GM19467 (cell line): ENCODE data around the gene TEF.
"Not testable (repeated sequence)": the region's sequence is repeated elsewhere in the genome, so short reads cannot be mapped to it uniquely, and the experiment has no call there.

ENCODE experiments used
- ATAC-seq: cut with Tn5 transposase; IDR thresholded peaks from one replicate; pipeline ENCODE4 v1.9.1; 2021; ENCODE audit warnings: mild to moderate bottlenecking, moderate library complexity; ENCODE audit not compliant: unreplicated experiment

The TEF gene

DNA sequence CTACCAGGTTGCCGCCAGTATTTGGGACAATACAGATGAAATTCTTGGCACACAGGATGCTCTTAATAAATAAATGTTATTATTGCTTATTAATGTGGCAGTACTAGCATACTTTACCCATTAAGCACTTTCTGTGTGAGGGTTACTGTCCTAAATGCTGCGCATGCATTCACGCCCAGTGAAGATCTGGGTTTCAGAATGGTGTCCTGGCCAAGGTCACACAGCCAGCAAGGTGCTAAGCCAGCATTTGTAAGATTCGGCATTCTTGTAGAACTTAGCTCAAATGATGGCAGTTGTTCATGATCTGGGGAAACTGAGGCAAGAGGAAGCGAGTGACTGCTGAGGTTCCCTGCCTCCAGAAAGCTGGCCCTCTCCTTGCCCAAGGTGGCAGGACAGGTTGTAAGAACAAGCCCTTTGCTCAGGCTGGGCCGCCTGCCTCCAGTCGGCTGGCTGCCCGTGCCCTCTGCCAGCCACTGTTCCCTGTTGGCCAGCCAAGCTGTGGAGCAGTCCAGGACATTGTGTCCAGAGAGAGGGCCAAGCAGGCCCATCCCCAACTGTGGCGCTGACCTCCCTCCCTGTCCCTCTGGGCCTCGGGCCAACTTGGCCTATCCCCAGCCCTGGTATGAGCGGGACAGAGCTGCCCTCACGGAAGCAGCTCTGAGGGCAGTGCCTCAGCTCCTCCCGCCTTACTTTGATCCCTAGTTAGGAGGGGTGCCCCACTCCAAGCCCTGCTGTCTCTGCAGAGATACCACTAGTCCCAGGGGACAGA, 36.1 kb downstream of the TEF start:
- no peak for ATAC-seq

DNA sequence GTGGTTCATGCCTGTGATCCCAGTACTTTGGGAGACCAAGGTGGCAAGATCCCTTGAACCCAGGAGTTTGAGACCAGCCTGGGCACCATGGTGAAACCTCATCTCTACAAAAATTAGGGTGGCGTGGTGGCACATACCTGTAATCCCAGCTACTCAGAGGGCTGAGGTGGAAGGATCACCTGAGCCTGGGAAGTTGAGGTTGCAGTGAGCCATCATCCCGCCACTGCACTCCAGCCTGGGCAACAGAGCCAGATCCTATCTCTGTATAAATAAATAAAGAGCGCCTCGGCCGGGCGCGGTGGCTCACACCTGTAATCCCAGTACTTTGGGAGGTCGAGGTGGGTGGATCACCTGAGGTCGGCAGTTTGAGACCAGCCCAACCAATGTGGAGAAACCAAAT, 37.0 kb downstream of the TEF start:
- ATAC-seq: no peak

DNA sequence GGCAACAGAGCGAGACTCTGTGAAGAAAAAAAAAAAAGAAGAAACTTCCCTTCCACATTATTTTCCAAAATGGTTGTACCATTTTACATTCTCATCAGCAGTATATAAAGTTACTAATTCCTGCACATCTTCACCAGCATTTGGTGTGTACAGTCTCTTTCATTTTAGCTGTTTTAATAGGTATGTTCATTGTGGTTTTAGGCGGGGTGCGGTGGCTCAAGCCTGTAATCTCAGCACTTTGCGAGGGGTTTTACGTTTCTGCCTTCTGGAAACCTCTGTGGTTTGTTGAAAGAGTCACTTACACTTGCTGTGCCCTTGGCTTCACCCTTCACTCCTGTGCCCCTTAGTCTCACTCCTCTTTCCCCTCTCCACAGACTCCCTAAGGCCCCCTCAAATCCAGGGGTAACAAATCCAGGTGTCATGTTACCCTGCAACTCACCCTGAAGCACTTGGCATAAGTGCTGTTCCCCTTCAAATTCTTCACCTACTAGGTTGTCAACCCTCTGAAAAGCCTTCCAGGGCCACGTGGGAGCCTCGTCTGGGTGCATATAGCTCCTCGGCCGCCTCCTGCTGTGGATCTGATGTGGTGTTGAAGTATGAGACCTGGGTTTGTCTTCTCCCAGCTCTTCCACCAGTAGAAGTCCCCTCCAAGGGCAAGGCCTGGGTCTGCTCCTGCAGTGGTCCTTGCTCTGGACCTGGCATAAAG, 44.1 kb downstream of the TEF start:
- no peak for ATAC-seq

DNA sequence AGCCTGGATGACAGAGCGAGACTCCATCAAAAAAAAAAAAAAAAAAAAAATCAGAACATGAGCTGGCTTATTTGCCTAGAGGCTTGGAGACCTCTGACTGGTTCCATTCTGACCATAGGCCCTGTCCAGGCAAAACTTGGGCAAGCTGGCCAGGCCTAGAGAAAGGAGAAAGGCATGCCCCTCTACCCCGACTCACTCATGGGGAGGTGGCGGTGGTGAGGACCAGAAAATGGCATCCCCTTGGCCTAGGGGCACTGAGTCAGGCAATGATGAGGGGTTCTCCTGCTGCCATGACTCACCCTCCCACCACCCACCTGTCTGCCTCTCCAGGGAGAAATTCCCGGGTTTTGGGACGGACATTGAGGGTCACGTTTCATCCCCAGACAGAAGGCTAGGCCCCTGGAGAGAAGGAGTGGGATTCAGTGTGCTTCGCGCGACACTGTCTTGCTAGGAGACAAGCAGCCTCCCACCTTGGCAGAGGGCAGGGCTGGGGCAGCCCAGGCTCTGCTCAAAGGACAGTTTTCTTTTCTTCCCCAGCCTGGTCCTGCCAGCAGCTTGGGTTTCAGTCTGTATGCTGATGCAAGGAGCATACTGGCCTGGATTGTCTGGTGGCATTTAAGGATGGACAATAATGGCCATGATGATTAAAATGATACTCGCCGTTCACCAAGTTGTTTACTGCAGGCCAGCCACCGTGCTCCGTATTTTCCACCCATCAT, 47.6 kb downstream of the TEF start:
- no peak for ATAC-seq

DNA sequence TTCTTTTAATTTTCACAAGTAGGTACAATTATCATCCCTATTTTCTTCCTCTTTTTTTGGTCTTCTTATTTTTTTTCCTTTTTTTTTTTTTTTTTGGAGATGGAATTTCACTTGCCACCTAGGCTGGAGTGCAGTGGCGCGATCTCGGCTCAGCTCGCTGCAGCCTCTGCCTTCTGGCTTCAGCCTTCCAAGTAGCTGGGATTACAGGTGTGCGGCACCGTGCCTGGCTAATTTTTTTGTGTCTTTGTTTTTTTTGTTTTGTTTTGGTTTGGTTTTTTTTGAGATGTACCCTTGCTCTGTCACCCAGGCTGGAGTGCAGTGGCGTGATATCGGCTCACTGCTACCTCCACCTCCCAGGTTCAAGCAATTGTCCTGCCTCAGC, 48.2 kb downstream of the TEF start:
- ATAC-seq: no peak

DNA sequence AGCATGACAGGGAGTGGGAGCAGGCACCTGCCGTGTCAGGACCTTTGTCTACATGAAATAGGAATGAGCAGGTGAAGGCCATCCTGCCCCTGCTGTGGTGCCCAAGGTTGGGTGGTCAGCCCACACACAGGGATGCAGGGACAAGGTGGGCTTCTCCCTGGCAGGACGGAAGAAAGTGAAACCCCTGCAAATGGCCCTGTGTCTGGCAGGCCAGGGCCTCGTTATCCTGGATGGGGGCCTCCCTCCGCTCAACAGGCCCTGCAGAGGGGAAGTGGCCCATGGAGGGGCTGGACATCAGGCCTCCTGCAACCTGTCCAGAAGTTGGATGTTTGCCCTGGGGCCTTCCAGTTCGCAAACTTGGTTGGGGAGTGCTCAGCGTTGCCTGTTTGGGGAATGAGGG, 49.9 kb downstream of the TEF start:
- ATAC-seq: no peak

DNA sequence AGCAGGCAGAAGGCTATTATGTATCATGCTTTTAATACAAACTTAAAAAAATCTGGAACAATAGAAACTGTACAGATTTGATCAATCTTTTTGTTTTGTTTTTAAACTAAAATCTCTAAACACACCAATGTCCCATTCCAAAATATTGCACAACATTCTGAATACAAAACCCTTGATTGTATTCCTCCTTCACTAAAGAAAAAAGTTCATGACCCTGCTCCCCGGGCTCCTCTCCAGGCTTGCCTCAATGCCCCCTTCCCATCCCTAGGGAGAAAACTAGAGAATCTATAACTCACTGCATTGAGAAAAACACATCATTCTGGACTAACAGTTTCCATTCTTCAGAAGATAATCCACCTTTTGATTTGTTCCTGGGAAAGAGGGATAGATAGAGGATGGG, 51.7 kb downstream of the TEF start:
- not testable (repeated sequence) for ATAC-seq

DNA sequence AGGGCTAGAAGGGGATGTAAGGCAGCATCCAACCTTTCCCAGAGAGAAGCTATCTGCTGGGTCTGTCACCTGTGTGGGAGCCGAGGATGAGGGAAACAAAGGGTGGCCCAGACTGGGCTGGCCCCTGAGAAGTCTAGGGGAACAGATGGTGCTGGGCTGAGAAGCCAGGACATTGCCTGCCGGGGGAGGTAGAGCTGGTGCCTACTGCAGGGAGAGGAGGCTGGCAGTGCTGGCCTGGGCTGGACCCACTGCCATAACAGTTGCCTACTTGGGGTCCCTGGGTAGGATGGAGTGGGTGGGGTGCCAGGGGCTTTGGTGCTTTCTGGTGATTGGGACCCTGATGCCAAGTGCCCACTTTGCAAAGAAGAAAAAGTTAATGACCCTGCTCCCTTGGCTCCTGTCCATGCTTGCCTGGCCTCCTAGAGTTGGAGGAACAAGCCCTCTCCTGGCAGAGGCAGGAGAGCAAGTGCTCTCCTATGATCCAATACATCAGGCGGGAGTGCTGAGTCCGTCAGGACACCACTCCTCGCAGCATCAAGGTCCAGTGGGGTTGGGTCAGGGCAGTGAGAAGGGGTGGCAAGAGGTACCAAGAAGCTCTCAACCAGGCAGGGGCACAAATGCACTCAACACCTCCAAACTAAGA, 52.7 kb downstream of the TEF start:
- not testable (repeated sequence) for ATAC-seq

DNA sequence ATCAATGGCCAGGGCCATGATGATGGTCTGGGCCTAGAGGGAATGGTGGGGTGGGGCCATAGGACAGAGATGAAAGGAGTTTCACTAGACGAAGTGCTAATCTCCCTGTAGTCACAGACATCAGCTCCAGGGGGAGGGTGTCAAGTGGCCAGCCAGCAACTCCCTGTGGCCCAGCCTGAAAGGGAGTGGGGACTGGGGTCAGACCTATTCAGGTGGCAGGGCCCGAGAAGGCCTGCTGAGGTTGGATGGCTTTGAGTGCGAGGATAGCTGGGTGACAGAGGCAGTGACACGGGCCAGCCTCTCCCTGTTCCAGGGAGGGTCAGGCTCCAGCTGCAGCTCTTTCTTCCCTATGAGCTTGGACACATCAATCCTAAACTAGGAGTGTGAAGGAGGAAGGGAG, 53.8 kb downstream of the TEF start:
- no peak for ATAC-seq

DNA sequence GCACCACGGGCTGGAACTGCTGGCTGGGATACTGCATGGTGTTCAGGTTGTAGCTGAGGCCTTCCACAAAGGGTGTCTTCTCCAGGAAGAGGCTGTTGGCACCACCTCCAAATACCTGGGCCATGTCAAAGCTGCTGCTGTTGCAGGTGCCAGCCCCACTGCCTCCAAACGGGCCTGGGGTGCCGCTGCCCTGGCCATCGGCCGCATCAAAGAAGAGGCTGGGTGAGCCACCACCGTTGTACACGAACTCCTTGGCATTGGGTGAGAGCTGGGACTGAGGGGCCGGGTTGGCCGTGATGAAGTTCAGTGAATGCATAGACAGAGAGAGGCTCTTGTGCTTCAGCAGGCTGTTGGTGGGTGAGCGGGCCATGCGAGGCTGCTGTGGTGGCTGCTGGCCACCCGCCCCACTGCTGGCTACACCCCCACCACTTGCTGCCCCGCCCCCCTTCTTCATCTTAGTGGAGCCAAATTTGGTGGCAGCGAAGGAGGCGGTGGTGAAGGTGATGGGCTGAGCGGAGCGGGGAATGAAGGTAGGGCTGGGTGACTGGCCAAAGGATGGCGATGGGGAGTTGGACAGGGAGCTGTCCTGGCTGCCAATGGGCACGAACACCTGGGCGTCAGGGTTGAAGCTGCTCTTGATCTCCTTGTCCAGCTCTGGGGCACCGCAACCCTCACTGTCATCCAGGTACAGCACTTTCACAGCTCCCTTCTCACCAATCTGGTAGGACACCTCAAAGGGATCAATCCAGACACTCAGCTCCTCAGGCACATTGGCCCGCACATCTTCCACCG, 54.8 kb downstream of the TEF start:
- no peak for ATAC-seq

DNA sequence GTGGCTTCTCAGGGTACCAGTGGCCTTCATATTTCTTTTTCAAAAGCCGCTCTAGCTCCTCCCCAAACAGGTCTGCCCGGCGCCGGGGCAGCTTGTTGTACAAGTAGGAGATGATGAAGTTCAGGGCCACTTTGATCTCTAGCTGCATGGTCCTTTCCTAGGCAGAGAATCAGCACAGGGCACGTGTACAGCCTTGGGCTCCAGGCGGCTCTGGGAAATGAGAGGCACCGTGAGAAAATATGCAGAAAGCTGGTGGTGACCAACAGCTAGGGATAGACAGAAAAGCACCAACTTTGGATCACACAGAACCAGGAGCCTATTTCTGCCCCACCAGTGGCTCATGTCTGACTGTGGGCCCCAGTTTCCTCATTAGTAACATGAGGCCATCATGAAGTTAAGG, 55.5 kb downstream of the TEF start:
- ATAC-seq: no peak

DNA sequence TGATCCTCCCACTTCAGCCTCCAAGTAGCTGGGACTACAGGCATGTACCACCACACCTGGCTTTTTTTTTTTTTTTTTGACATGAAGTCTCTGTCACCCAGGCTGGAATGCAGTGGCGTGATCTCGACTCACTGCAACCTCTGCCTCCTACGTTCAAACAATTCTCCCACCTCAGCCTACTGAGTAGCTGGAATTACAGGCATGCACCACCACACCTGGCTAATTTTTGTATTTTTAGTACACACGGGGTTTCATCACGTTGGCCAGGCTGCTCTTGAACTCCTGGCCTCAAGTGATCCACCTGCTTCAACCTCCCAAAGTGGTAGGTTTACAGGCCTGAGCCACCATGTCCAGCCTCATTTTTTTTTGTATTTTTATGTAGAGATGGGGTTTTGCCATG, 58.8 kb downstream of the TEF start:
- ATAC-seq: not testable (repeated sequence)

DNA sequence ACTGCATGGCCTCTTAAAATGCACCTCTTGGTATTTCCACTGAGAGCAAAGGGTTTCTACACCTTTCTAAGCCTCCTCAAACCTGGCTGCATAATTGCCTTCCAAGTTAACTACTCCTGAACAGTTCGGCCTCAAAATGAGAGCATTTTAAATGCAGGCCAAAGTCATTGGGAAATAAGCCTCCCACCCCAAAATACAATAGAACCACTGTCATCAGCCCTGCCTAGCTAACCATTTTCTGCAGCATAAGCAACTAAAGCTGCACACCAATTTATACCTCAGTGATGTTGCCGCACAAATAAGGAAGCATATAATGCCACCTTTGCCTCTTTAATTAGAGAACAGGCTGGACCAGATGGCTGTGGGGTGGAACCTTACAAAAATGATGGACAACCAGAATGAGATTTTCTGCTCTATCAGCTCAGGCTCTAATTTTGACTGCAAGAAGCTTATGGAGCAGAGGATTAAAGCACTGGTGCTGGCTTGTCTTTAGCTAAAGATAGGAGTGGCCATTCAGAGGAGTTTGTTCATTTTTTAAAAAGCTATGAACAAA, 60.6 kb downstream of the TEF start:
- ATAC-seq: no peak

DNA sequence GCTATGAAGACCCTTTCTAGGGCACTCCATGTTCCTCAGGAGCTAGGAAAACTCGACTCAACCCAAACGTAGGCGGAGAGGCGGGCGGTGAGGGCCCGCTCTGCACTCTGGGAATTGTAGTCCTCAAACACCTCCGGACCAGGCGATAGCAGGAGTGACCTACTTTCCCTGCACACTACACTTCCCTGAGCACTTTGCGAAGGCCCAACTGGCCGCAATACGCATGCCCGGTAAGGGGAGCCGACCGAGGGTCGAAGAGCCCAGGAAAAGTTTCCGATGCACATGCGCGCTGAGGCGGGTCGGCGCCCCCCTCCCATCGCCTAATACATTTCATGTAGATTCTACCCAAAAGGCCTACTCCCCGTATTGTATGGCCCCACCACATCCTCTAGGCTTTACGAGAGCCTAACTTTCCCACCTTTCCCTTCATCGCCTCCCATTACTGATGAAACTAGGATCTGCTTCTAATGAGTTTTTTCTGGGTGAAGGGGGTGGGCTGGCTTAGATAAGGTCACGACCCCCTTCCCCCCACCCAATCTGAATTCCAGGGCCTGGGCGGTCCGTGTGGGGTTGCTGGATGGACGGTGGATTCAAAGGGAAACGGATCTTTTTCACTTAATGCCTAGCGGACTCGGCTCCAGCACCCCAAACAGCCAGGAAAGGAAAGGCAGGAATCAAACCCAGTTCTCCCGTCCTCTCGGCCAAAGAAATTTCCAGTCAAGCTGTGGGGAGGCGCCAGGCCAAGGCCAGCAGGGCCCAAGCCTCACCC, 62.8 kb downstream of the TEF start:
- ATAC-seq: peak; percentile 55

DNA sequence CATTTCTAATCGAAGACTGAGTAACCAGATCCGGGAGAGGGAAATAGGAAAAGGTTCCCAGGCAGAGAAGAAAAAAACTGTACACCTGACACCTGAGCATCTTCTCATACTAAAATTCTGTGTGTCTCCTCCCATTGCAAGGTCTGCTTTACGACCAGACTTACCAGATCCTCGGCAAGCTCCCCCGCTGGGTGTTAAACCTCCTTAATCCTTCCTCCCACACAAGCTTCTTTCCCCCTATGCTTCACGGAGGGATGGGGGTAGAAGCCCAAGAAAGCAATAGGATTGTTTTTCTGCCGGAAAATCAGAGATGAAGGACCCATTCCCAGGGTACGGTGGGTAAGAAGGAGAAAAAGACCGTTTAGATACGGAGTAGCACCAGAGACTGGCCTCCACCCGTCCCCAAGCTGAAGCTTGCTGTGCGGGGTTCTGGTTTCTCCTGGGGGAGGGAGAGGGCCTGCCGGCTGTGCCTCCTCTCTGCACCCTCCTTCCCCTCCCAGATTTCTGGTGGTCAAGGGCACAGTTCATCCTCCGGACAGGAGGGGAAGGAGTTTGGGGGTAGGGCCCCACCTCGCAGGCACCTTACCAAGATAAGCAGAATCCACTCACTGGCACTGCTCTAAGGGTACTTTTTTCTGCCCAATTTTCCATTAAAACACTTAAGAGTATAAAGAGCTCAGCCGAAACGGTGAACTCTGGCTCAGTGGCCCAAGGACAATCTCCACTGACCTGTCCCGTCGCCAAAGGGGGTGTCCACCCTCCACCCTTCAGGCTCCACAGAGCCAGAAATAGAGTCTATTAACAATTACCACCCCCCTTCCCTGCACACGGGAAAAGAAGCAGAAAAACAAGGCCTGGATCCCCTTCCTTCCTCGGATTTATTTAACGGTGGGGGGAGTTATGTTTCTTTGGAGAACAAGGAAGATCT, 63.7 kb downstream of the TEF start:
- ATAC-seq: no peak

DNA sequence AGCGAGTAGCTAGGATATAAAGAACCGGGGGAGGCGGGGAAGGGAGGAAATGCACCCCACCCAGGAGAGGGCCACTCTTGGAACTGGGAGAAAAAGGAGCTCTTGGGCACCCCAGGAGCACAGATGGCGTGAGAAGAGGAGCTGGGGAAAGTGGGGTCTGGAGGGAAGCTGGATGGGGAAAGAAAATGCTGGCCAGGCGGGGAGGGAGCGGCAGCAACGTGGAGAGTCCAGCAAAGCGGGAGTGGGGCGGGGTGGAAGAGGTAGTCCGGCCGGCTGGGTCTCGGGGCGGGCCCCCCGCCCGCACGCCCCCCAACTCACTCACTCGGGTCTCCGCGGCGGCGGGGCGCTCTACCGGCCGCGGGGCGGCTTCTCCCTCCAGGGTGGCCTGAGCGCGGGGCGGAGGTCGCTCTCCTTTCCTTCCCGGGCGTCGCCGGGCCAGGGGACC, 64.3 kb downstream of the TEF start:
- no peak for ATAC-seq

DNA sequence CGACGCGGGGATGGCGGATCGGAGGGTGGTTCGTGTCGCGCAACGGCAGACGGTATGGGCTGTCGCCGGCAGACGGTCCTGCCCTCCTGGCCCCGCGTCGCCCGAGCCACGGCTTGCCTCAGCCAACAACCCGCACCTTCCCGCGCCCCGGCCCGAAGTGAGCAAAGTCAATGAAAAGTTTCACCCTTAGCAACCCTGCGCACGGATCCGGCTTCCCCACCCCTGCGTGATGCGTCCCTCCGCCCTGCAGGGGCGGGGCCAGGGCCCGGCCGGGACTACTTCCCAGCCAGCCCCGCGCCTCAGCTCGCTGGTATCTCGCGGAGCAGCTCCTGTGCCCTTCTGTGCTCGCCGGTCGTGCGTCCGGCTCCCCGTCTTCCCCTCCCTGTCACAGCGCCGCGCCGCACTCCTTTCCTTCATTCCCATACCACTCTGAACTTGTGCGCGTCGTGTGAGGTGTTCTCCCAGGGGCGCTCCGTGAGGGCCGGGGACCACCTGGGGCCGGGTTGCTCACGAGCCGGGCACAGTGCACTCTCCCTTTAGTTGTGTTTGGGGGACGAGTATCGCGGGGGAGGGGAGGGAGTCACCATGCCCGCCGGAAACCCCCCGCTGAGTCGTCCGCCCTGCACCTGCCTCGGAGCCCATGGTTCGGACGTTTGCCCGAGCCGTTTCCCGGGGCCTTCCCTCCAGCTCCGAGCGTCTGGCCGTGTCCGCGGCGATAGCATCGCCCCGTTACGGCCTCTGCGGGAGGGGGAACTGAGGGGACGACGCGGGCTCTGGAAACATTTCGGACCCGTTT, 65.1 kb downstream of the TEF start, which contains the start of gene TOB2:
TSS of gene TOB2 (minus strand) at position 163 of the 796 bp plus-strand sequence. CDS start 9,456 bp downstream, outside the sequence.
- peak; percentile 38 for ATAC-seq
